Adrenal gland (tissue), 5 donors: ENCODE measurements around the gene SIK2.

ENCODE experiments used
- POLR2A ChIP-seq, 2 donors: fragments of 450-650 bp; IDR thresholded peaks; one replicate each; pipeline ENCODE4 v1.6.1; 2017; ENCODE audit warnings: antibody characterized with exemption in 2 of 2, mild to moderate bottlenecking in 2 of 2, moderate library complexity in 1 of 2
- TF ChIP-seq, protein P1 (sequence below), 6 experiments: fragments of 450-650 bp in 4 of 6; fragments of 200-600 bp in 2 of 6; sonication (generic) in 1 of 6; IDR thresholded peaks; 1 replicate in 5 of 6; 2 replicates in 1 of 6; pipeline versions ENCODE4 v1.5.1 to v1.8.0; 2016 to 2021; ENCODE audit warnings: antibody characterized with exemption in 6 of 6, mild to moderate bottlenecking in 2 of 6, moderate library complexity in 1 of 6
- donor health status: DM: no; HTN: no; CAD: no.

DNA sequence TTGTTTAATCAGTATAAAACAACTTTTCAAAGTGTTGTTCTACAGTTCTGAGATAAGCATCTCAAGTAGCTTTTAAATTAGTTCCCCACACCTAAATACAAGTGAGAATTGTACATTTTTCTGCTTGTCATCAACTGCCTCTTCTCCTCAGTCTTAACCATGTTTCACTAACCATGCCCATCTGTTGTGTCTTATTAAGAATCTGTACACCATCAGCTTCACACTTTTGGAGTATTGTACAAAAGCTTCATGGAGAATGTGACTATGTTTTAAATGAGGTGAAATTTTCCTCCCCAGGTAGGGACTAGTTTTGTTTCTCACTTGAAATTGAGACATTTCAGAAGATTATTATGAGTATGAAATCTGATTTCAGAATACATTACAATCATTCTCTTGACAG, 52.4 kb downstream of the SIK2 start:
- TF ChIP-seq POLR2A (IDR thresholded peaks at IDR 0.05) = no peak
- TF ChIP-seq, protein P1, sequence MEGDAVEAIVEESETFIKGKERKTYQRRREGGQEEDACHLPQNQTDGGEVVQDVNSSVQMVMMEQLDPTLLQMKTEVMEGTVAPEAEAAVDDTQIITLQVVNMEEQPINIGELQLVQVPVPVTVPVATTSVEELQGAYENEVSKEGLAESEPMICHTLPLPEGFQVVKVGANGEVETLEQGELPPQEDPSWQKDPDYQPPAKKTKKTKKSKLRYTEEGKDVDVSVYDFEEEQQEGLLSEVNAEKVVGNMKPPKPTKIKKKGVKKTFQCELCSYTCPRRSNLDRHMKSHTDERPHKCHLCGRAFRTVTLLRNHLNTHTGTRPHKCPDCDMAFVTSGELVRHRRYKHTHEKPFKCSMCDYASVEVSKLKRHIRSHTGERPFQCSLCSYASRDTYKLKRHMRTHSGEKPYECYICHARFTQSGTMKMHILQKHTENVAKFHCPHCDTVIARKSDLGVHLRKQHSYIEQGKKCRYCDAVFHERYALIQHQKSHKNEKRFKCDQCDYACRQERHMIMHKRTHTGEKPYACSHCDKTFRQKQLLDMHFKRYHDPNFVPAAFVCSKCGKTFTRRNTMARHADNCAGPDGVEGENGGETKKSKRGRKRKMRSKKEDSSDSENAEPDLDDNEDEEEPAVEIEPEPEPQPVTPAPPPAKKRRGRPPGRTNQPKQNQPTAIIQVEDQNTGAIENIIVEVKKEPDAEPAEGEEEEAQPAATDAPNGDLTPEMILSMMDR (IDR thresholded peaks at IDR 0.05) = no peak
